Parathyroid adenoma (tissue), 2 donors: ENCODE measurements around the gene GPC5.
"Not testable (repeated sequence)": the region's sequence is repeated elsewhere in the genome, so short reads cannot be mapped to it uniquely, and the experiment has no call there.

Experiments used
- H2AFZ ChIP-seq: fragments of 300-600 bp; sonication (generic); one replicate; pipeline ENCODE4 v1.7.0; 2017; ENCODE audit warnings: antibody characterized with exemption, mild to moderate bottlenecking
- H3K27ac ChIP-seq: fragments of 300-600 bp; sonication (generic); one replicate; pipeline ENCODE4 v1.7.0; 2017
- H3K27me3 ChIP-seq: fragments of 300-600 bp; sonication (generic); one replicate; pipeline ENCODE4 v1.7.0; 2017; ENCODE audit warnings: low read length; ENCODE audit not compliant: control insufficient read depth, insufficient read depth
- H3K36me3 ChIP-seq: fragments of 300-600 bp; sonication (generic); one replicate; pipeline ENCODE4 v1.7.0; 2017; ENCODE audit warnings: low read length; ENCODE audit not compliant: control insufficient read depth, insufficient read depth
- H3K4me1 ChIP-seq: fragments of 300-600 bp; sonication (generic); one replicate; pipeline ENCODE4 v1.7.0; 2017; ENCODE audit warnings: control low read depth
- H3K4me2 ChIP-seq: fragments of 300-600 bp; sonication (generic); one replicate; pipeline ENCODE4 v1.7.0; 2017; ENCODE audit warnings: low read length
- H3K4me3 ChIP-seq: fragments of 300-600 bp; sonication (generic); one replicate; pipeline ENCODE4 v1.7.0; 2017; ENCODE audit warnings: low read depth, low read length
- H3K79me2 ChIP-seq: fragments of 300-600 bp; sonication (generic); one replicate; pipeline ENCODE4 v1.7.0; 2017; ENCODE audit warnings: control low read depth
- H3K9ac ChIP-seq: fragments of 300-600 bp; sonication (generic); one replicate; pipeline ENCODE4 v1.7.0; 2017; ENCODE audit warnings: mild to moderate bottlenecking
- H3K9me3 ChIP-seq: fragments of 300-600 bp; sonication (generic); one replicate; pipeline ENCODE4 v1.7.0; 2017; ENCODE audit warnings: low read length; ENCODE audit not compliant: control insufficient read depth
- TF ChIP-seq, protein P1 (sequence below): fragments of 300-600 bp; sonication (generic); IDR thresholded peaks from one replicate; pipeline ENCODE4 v1.7.0; 2017; ENCODE audit warnings: antibody characterized with exemption, mild to moderate bottlenecking
- donor health status: primary hyperparathyroidism.

The GPC5 gene

DNA sequence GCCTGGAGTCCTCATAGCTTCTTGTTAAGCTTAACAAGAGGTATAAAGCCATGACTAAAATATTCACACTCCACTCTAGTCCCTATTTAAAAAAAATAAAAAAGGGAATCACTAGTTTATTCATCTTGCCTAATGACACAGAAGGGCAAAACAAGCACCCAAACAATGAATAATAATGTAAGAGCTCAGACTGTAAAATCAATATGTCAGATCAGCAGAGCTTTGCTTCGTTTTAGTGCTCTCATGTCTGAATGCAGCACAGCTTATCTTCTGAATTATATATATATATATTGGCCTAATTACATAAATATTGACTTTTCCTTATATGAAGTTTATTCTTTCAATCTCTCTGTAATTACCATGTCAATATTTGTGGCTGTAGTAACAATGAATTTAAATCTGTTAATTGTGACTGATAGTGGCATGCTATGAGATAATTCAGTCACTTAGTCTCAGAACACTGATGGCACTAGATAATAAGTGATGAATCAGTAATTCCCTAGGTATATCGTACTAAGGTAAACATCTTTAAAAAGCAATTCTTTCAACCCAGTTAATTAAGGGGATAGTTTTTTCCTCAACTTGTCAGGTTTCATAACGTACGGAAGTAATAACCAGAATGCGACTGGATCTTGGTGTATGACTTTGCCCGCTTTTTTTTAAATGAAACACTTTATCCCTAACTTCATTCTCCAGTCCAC, 1466.3 kb downstream of the GPC5 start:
- Histone ChIP-seq H2AFZ (no peak overlapping the region), H3K4me2 (no peak overlapping the region), H3K27me3 (no peaks in the 10 kb centered on the region), H3K79me2 (no peaks in the 10 kb centered on the region), H3K27ac (no peak overlapping the region), H3K9me3 (no peaks in the 10 kb centered on the region), H3K4me1 (no peaks in the 10 kb centered on the region), H3K4me3 (no peak overlapping the region), H3K36me3 (no peaks in the 10 kb centered on the region), H3K9ac (no peak overlapping the region)
- TF ChIP-seq, protein P1, sequence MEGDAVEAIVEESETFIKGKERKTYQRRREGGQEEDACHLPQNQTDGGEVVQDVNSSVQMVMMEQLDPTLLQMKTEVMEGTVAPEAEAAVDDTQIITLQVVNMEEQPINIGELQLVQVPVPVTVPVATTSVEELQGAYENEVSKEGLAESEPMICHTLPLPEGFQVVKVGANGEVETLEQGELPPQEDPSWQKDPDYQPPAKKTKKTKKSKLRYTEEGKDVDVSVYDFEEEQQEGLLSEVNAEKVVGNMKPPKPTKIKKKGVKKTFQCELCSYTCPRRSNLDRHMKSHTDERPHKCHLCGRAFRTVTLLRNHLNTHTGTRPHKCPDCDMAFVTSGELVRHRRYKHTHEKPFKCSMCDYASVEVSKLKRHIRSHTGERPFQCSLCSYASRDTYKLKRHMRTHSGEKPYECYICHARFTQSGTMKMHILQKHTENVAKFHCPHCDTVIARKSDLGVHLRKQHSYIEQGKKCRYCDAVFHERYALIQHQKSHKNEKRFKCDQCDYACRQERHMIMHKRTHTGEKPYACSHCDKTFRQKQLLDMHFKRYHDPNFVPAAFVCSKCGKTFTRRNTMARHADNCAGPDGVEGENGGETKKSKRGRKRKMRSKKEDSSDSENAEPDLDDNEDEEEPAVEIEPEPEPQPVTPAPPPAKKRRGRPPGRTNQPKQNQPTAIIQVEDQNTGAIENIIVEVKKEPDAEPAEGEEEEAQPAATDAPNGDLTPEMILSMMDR, result no peak

- Histone ChIP-seq H3K36me3 (no peaks in the 10 kb centered on the region), H3K79me2 (no peaks in the 10 kb centered on the region), H3K4me1 (no peaks in the 10 kb centered on the region), H2AFZ (no peak overlapping the region), H3K9ac (no peak overlapping the region), H3K4me2 (no peak overlapping the region), H3K9me3 (no peaks in the 10 kb centered on the region), H3K4me3 (no peak overlapping the region), H3K27me3 (no peaks in the 10 kb centered on the region), H3K27ac (no peak overlapping the region)
- TF ChIP-seq, protein P1, result no peak
Measured at GRCh38 chr13:92873029-92873428, 1474.6 kb downstream of the GPC5 start.

DNA sequence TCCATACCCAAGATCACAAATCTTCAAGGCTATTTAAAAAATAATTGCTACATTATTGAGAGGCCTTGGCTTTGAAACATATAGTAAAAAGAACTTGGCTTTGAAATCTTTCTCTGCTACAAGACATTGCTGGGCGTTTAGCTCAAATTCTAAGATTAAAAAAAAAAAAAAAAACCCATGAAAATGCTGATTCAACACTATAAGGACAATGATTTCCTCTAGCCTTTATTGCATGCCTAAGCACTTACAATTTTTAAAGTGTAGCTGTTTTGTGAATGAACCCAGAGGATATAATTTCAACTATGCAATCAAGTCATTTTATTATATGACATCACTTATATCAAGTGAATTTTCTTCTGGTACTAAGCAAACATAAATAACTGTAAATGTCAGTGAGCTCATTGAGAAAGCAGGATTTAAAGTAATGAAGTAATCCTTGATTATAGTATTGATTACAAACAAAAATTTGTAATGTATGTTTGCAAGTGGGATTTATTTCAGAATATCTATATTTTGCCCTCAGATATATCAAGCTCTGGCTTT, 1488.2 kb downstream of the GPC5 start:
- Histone ChIP-seq H3K9ac (no peak overlapping the region), H2AFZ (no peak overlapping the region), H3K4me1 (no peaks in the 10 kb centered on the region), H3K27me3 (no peaks in the 10 kb centered on the region), H3K9me3 (no peaks in the 10 kb centered on the region), H3K36me3 (no peaks in the 10 kb centered on the region), H3K4me2 (no peak overlapping the region), H3K27ac (no peak overlapping the region), H3K79me2 (no peaks in the 10 kb centered on the region), H3K4me3 (no peak overlapping the region)
- TF ChIP-seq, protein P1, result no peak

DNA sequence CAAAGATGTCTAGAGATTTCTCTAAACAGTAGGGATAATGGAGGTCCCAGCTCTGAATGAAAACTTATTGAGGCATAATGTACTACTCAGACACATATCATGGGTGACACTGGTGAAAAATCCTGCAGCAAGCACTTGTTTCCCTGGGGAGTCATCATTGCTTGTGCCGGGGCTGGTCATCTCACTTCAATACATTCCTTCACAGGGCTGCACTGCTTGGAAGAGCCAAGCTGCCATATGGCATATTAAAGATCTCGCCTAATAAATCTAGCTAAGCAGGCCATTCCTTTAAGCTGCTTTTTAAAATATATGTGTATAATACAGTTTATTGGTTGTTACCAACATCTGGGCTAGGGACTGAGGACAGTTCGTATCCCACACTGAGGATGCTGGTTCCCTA, 1496.0 kb downstream of the GPC5 start:
- no peaks in the 10 kb centered on the region for H3K4me1 ChIP-seq
- H3K4me2 ChIP-seq, result no peak overlapping the region
- H3K9me3 ChIP-seq, result no peaks in the 10 kb centered on the region
- no peaks in the 10 kb centered on the region for H3K79me2 ChIP-seq
- H3K4me3 ChIP-seq, result no peak overlapping the region
- no peaks in the 10 kb centered on the region for H3K36me3 ChIP-seq
- H3K9ac ChIP-seq, result no peak overlapping the region
- TF ChIP-seq, protein P1, result no peak
- no peak overlapping the region for H3K27ac ChIP-seq
- no peak overlapping the region for H2AFZ ChIP-seq
- no peaks in the 10 kb centered on the region for H3K27me3 ChIP-seq

GRCh38 chr13:92896842-92897241, 1498.4 kb downstream of the GPC5 start:
- H3K79me2 ChIP-seq, result no peaks in the 10 kb centered on the region

GRCh38 chr13:92898946-92899345, 1500.5 kb downstream of the GPC5 start:
- not testable (repeated sequence) for H3K4me1 ChIP-seq, H3K27me3 ChIP-seq, H3K9ac ChIP-seq, H3K27ac ChIP-seq, H3K9me3 ChIP-seq, H3K4me2 ChIP-seq, H3K79me2 ChIP-seq, H3K36me3 ChIP-seq, H2AFZ ChIP-seq, H3K4me3 ChIP-seq

More at GRCh38 chr13:92896842-92897241, 1498.4 kb downstream of the GPC5 start:
- no peaks in the 10 kb centered on the region for H3K9me3 ChIP-seq
- H3K27me3 ChIP-seq, result no peaks in the 10 kb centered on the region
- TF ChIP-seq, protein P1, result no peak
- no peaks in the 10 kb centered on the region for H3K36me3 ChIP-seq
- no peak overlapping the region for H3K4me2 ChIP-seq
- H2AFZ ChIP-seq, result no peak overlapping the region
- H3K9ac ChIP-seq, result no peak overlapping the region
- no peaks in the 10 kb centered on the region for H3K4me1 ChIP-seq
- H3K4me3 ChIP-seq, result no peak overlapping the region
- no peak overlapping the region for H3K27ac ChIP-seq
